Measurements from ENCODE around the gene RPL28. TPM values are rescaled to one million over a fixed set of nuclear protein-coding genes. Genes with fewer than 3 reads are reported as not detected.

Gene RPL28
- total and polyA plus RNA-seq, 9 donors: 391 to 2,645 (median 2,257) TPM

GRCh38 chr19:55355213-55355821, 30.4 kb upstream of the RPL28 start:
- WGBS, 3 donors: 22 to 25% (median 25%) methylated on average over 12 of the region's 13 CpGs
- Histone ChIP-seq H3K36me3 (no peaks in the 10 kb centered on the region), H3K4me1 (ENCODE audit: insufficient read depth) (no peaks in the 10 kb centered on the region), H3K9me3 (no peaks in the 10 kb centered on the region), H3K4me3 (no peak overlapping the region), H3K27me3 (no peaks in the 10 kb centered on the region), H3K27ac (no peak overlapping the region)
- DNase-seq: no peak
- no peak for TF ChIP-seq EP300 (IDR thresholded peaks at IDR 0.05)
- intact Hi-C loops (cut with DNase I): no loop called here

GRCh38 chr19:55358493-55358892, 27.2 kb upstream of the RPL28 start:
- H3K36me3 ChIP-seq: no peaks in the 10 kb centered on the region
- WGBS, 3 donors: 70 to 78% (median 74%) methylated on average over 13 to 19 of the region's 19 CpGs
- H3K27ac ChIP-seq: no peak overlapping the region
- intact Hi-C loops (cut with DNase I): no loop called here
- no peak for TF ChIP-seq CTCF (IDR thresholded peaks at IDR 0.05)
- no peak for TF ChIP-seq POLR2A (IDR thresholded peaks at IDR 0.05)
- no peak for TF ChIP-seq EP300 (IDR thresholded peaks at IDR 0.05)
- no peak for DNase-seq
- H3K27me3 ChIP-seq: no peaks in the 10 kb centered on the region
- no peaks in the 10 kb centered on the region for H3K9me3 ChIP-seq
- H3K4me1 ChIP-seq (ENCODE audit: insufficient read depth): no peaks in the 10 kb centered on the region
- H3K4me3 ChIP-seq: no peak overlapping the region

GRCh38 chr19:55358943-55359908, 26.5 kb upstream of the RPL28 start:
- TF ChIP-seq POLR2A (IDR thresholded peaks at IDR 0.05) (no peak), EP300 (IDR thresholded peaks at IDR 0.05) (no peak), CTCF (IDR thresholded peaks at IDR 0.05) (no peak)
- Histone ChIP-seq H3K4me1 (ENCODE audit: insufficient read depth) (no peaks in the 10 kb centered on the region), H3K27ac (no peak overlapping the region), H3K27me3 (no peaks in the 10 kb centered on the region), H3K4me3 (no peak overlapping the region), H3K36me3 (no peaks in the 10 kb centered on the region), H3K9me3 (no peaks in the 10 kb centered on the region)
- intact Hi-C loops (cut with DNase I): no loop called here
- 59 to 70% (median 68%) methylated on average over 31 to 32 of the region's 32 CpGs for whole genome bisulfite sequencing, 3 donors
- no peak for DNase-seq

GRCh38 chr19:55360902-55361301, 24.8 kb upstream of the RPL28 start:
- Histone ChIP-seq H3K27me3 (no peaks in the 10 kb centered on the region), H3K4me3 (no peak overlapping the region), H3K36me3 (no peaks in the 10 kb centered on the region), H3K4me1 (ENCODE audit: insufficient read depth) (no peaks in the 10 kb centered on the region), H3K27ac (no peak overlapping the region), H3K9me3 (no peaks in the 10 kb centered on the region)
- no peak for TF ChIP-seq EP300 (IDR thresholded peaks at IDR 0.05)
- TF ChIP-seq CTCF (IDR thresholded peaks at IDR 0.05): no peak
- TF ChIP-seq POLR2A (IDR thresholded peaks at IDR 0.05): no peak
- no peak for DNase-seq
- intact Hi-C loops (cut with DNase I): no loop called here
- WGBS, 3 donors: 89 to 92% (median 92%) methylated on average over 16 of the region's 16 CpGs

All from ovary (tissue), 9 donors.